GM12878 (cell line): ENCODE results near the gene EEF1A1. TPM values are rescaled to one million over a fixed set of nuclear protein-coding genes. Genes with fewer than 3 reads are reported as not detected.

Experiments
- BACH1 ChIP-seq: fragments of 450-650 bp; IDR thresholded peaks from 2 replicates; pipeline ENCODE4 v1.6.1; 2017; ENCODE audit warnings: mild to moderate bottlenecking, borderline replicate concordance
- CHD2 ChIP-seq: IDR thresholded peaks from 2 replicates; pipeline ENCODE4 v1.6.1; 2011; ENCODE audit warnings: low read depth, low read length, improper control_type of control experiment, borderline replicate concordance
- CREM ChIP-seq: IDR thresholded peaks from 2 replicates; pipeline ENCODE4 v1.6.1; 2014; ENCODE audit warnings: antibody characterized with exemption, low read depth
- EP300 ChIP-seq, 2 experiments: fragments of 150-350 bp in 1 of 2; IDR thresholded peaks; 2 replicates each; pipeline ENCODE4 v1.6.1; 2011 to 2012; ENCODE audit warnings: low read depth in 2 of 2, low read length in 2 of 2, borderline replicate concordance in 1 of 2, improper control_type of control experiment in 1 of 2, inconsistent platforms in 1 of 2; ENCODE audit not compliant: control insufficient read depth in 1 of 2
- FOXM1 ChIP-seq: IDR thresholded peaks from 2 replicates; pipeline ENCODE4 v1.6.1; 2012; ENCODE audit warnings: low read depth, mild to moderate bottlenecking, inconsistent platforms, low read length, moderate library complexity
- GATAD2B ChIP-seq: fragments of 450-650 bp; conservative IDR thresholded peaks from 2 replicates; pipeline ENCODE4 v1.6.1; 2017; ENCODE audit warnings: low read depth, mild to moderate bottlenecking, moderate library complexity
- MAX ChIP-seq: IDR thresholded peaks from 2 replicates; pipeline ENCODE4 v1.6.1; 2012; ENCODE audit warnings: low read depth, low read length, improper control_type of control experiment
- MEF2B ChIP-seq: fragments of 450-650 bp; IDR thresholded peaks from 2 replicates; pipeline ENCODE4 v1.6.1; 2018; ENCODE audit warnings: mild to moderate bottlenecking, moderate library complexity; ENCODE audit not compliant: partially characterized antibody, poor library complexity, severe bottlenecking
- MTA3 ChIP-seq: IDR thresholded peaks from 2 replicates; pipeline ENCODE4 v1.6.1; 2012; ENCODE audit warnings: low read length, inconsistent platforms, borderline replicate concordance
- MYC ChIP-seq: IDR thresholded peaks from 2 replicates; pipeline ENCODE4 v1.6.1; 2011; ENCODE audit warnings: mild to moderate bottlenecking, low read length, moderate library complexity, inconsistent platforms; ENCODE audit not compliant: insufficient read depth, insufficient replicate concordance, insufficient read length, severe bottlenecking
- NFIC ChIP-seq: IDR thresholded peaks from 2 replicates; pipeline ENCODE4 v1.6.1; 2012; ENCODE audit warnings: low read depth, mild to moderate bottlenecking, inconsistent platforms, low read length, moderate library complexity
- NR2C1 ChIP-seq: fragments of 450-650 bp; IDR thresholded peaks from 2 replicates; pipeline ENCODE4 v1.6.1; 2017; ENCODE audit warnings: antibody characterized with exemption, mild to moderate bottlenecking, moderate library complexity
- PRDM15 ChIP-seq: fragments of 450-650 bp; formaldehyde crosslinking; IDR thresholded peaks from 2 replicates; pipeline ENCODE4 v1.4.0; 2020; ENCODE audit warnings: mild to moderate bottlenecking, moderate library complexity
- SMAD5 ChIP-seq: IDR thresholded peaks from 2 replicates; pipeline ENCODE4 v1.6.1; 2016; ENCODE audit warnings: antibody characterized with exemption, low read depth
- SUZ12 ChIP-seq: fragments of 200-600 bp; sonication (generic); IDR thresholded peaks from one replicate; pipeline ENCODE4 v1.6.1; 2018; ENCODE audit warnings: antibody characterized with exemption, mild to moderate bottlenecking; ENCODE audit not compliant: unreplicated experiment
- TCF7 ChIP-seq: IDR thresholded peaks from 2 replicates; pipeline ENCODE4 v1.6.1; 2014; ENCODE audit warnings: antibody characterized with exemption, borderline replicate concordance
- USF2 ChIP-seq: IDR thresholded peaks from 2 replicates; pipeline ENCODE4 v1.6.1; 2011; ENCODE audit warnings: low read depth, low read length, improper control_type of control experiment, borderline replicate concordance
- polyA plus RNA-seq, 11 experiments: library from polyadenylated mRNA; depleted of rRNA in 4 of 11; unstranded in 6 of 11; stranded (reverse) in 5 of 11; fragments of >200 nt; fragmentation: Nextera tagmentation in 4 of 11; fragmentation: Illumina TruSeq in 1 of 11; extraction: Ambion mirVana in 4 of 11; extraction: Trizol in 1 of 11; gene quantifications; 1 replicate in 1 of 11; 2 replicates in 10 of 11; pipeline versions ENCODE4 v1.2.1 to v1.2.3, GENCODE V29; 2011 to 2016; ENCODE audit warnings: inconsistent platforms in 2 of 11, missing spikeins in 2 of 11, low read depth in 1 of 11
- total RNA-seq, 4 experiments: library from RNA; depleted of rRNA in 3 of 4; stranded (reverse); fragments of >200 nt in 3 of 4; fragmentation: Illumina TruSeq in 1 of 4; extraction: Trizol in 1 of 4; gene quantifications; 2 replicates each; pipeline versions ENCODE4 v1.2.1 to v1.2.3, GENCODE V29; 2013 to 2021
- TF ChIP-seq, protein P1 (sequence below): fragments of 450-650 bp; IDR thresholded peaks from 2 replicates; pipeline ENCODE4 v1.6.1; 2016; ENCODE audit warnings: mild to moderate bottlenecking
- TF ChIP-seq, protein P2 (sequence below): fragments of 450-650 bp; IDR thresholded peaks from 2 replicates; pipeline ENCODE4 v1.6.1; 2016; ENCODE audit warnings: mild to moderate bottlenecking, moderate library complexity, borderline replicate concordance

The EEF1A1 gene
- total and polyA plus RNA-seq, 10 of the 15 experiments (the other 5 are each of a cell fraction or from before 2014, with no cell fraction given) = 4,214 to 18,090 (median 14,132) TPM

- no peak for TF ChIP-seq MYC
- TF ChIP-seq, protein P1, sequence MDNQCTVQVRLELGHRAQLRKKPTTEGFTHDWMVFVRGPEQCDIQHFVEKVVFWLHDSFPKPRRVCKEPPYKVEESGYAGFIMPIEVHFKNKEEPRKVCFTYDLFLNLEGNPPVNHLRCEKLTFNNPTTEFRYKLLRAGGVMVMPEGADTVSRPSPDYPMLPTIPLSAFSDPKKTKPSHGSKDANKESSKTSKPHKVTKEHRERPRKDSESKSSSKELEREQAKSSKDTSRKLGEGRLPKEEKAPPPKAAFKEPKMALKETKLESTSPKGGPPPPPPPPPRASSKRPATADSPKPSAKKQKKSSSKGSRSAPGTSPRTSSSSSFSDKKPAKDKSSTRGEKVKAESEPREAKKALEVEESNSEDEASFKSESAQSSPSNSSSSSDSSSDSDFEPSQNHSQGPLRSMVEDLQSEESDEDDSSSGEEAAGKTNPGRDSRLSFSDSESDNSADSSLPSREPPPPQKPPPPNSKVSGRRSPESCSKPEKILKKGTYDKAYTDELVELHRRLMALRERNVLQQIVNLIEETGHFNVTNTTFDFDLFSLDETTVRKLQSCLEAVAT = no peak
- TF ChIP-seq USF2 = no peak
- no peak for TF ChIP-seq PRDM15 (CRISPR knock-in tag)
- no peak for TF ChIP-seq FOXM1
- TF ChIP-seq CHD2 = no peak
- no peak for TF ChIP-seq NFIC
- no peak for TF ChIP-seq EP300 (IDR thresholded peaks at IDR 0.05; ENCODE audit: borderline replicate concordance in 1 of 2, control insufficient read depth in 1 of 2, low read depth in 2 of 2, low read length in 2 of 2)
- TF ChIP-seq, protein P2, sequence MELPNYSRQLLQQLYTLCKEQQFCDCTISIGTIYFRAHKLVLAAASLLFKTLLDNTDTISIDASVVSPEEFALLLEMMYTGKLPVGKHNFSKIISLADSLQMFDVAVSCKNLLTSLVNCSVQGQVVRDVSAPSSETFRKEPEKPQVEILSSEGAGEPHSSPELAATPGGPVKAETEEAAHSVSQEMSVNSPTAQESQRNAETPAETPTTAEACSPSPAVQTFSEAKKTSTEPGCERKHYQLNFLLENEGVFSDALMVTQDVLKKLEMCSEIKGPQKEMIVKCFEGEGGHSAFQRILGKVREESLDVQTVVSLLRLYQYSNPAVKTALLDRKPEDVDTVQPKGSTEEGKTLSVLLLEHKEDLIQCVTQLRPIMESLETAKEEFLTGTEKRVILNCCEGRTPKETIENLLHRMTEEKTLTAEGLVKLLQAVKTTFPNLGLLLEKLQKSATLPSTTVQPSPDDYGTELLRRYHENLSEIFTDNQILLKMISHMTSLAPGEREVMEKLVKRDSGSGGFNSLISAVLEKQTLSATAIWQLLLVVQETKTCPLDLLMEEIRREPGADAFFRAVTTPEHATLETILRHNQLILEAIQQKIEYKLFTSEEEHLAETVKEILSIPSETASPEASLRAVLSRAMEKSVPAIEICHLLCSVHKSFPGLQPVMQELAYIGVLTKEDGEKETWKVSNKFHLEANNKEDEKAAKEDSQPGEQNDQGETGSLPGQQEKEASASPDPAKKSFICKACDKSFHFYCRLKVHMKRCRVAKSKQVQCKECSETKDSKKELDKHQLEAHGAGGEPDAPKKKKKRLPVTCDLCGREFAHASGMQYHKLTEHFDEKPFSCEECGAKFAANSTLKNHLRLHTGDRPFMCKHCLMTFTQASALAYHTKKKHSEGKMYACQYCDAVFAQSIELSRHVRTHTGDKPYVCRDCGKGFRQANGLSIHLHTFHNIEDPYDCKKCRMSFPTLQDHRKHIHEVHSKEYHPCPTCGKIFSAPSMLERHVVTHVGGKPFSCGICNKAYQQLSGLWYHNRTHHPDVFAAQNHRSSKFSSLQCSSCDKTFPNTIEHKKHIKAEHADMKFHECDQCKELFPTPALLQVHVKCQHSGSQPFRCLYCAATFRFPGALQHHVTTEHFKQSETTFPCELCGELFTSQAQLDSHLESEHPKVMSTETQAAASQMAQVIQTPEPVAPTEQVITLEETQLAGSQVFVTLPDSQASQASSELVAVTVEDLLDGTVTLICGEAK = no peak
- TF ChIP-seq MAX = no peak
- TF ChIP-seq TCF7 = no peak
- TF ChIP-seq NR2C1 = no peak
- no peak for TF ChIP-seq SUZ12
- 0 out of 2 replicates have a peak, but pooled peaks have one; percentile 14 for TF ChIP-seq MTA3
- peak; percentile 35; the same call in 1 of the 2 replicates for TF ChIP-seq BACH1
- TF ChIP-seq CREM = peak; percentile 35
- TF ChIP-seq MEF2B = peak; percentile 8
- TF ChIP-seq GATAD2B = peak; percentile 73
- TF ChIP-seq SMAD5 = 0 out of 2 replicates have a peak, but pooled peaks have one; percentile 17
These were observed 636 bp upstream of the EEF1A1 start (continued) for GRCh38 chr6:73521351-73521985.
